HG03139 (cell line): ENCODE measurements around the gene LYPD6B.

ENCODE experiments used
- ATAC-seq: cut with Tn5 transposase; IDR thresholded peaks from one replicate; pipeline ENCODE4 v1.9.1; 2021; ENCODE audit not compliant: unreplicated experiment

LYPD6B gene

DNA sequence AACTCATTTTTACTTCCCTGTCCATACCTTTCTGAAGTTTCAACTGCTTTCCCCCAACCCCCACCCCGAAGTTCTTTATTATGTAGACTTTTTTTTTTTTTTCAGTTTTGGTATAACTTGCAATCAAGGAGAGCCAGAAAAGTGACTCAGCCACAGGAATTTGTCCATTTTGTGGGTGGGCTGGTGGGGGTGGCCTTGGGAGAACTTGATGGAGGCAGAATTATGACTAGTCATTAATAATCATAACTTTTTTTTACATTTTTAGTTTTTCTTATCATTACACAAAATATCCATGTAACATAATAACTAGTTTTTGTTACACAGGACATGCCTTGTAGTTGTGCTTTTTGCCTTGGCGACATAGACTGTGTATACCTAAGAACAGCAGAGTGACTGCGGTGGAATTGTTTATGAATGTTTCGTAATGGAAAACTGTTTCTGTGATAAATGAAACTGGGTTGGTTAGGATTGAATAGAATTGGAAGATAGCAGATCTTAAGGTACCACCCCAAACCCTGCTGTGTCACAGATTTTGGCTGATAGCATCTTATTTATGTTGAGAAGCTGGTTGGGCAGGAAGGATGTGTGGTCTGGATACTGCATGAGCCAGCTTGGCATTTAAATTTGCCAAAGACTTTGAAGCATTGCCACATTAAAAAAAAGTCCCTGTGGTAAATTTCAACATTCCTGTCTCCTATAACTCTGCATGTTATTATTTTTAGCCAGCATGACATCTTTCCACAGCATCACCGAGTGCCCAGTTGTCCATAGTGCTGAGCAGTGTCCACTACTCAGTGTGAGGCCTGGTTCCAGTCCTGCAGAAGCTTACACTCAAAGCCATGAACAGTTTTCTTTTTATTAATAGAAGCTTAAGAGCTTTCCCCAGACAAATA lies 30.7 kb downstream of the LYPD6B start:
- no peak for ATAC-seq

DNA sequence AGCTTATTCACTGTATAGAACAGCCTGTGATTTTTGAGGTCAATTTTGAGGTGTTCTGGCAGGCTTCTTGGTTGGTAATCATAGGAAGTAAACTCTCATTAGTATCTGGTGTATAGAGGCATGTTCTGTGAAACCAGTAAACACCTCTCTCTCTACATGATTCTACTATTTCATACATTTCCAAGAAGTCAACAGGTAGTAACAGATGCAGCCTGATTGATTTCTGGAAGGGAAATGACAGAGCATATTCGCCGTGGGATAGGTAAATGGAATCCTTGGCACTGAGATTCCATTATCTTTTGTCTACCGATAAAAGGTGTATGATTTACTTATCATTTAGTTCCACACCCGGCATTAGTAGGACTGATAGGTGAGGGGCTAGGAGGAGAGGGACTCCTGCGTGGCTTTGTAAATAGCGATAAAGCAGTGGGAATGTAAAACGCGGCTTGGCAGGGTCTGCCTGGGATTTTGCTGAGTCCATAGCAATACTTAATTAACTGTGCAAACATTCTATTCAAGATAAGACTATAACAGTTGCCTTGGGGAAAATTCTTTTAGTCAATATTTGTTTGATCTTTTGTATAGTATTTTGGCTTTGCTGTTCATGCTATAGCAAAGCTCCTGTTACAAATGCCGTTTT lies 32.3 kb downstream of the LYPD6B start:
- ATAC-seq = no peak

- ATAC-seq = no peak
These were observed 36.6 kb downstream of the LYPD6B start for GRCh38 chr2:149075105-149075504.

- ATAC-seq = no peak
These were observed 37.4 kb downstream of the LYPD6B start for GRCh38 chr2:149075853-149076252.

DNA sequence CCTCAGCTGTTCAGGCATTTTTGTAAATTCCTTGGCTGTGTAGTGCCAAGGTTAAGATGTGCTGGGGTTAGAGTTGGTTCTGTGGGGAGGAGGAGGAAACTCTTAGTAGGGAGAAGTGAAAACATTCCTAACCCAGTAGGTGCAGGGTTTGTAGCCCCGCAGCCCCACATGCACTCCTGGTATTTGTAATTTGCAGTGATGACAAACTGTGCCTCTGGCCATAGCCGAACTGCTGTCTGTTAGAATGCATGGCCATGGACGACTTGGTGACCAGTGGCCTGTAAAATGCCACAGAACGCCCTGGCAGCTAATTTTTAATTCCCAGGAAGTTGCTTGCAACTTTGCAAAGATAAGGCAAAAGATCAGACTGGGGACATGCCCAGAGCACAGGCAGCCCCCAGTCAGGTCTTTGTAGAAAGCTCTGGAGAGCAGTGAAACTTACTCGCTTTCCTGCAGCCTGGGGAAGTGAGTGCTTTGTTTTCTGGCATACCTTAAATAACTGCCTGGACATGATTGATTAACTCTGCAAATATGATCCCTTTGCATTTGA lies 38.4 kb downstream of the LYPD6B start:
- no peak for ATAC-seq

DNA sequence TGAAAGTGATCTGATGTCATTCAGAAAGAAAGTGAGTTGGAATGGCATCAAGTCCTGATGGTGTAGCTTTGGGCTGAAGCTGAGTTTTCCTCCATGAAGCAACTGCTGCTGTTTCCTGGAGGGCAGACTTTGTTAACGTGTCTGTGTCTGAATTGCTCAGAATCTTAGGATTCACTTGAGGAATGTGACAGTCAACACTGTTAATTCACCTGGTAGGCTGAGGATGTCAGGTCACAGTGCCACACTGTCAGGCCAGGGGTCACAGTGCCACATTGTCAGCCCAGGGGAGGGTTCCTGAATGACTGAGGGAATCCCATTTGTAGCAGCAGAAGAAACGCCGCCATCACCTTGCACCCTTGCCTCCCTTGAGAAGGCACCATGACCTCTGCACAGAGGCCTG lies 39.4 kb downstream of the LYPD6B start:
- no peak for ATAC-seq

DNA sequence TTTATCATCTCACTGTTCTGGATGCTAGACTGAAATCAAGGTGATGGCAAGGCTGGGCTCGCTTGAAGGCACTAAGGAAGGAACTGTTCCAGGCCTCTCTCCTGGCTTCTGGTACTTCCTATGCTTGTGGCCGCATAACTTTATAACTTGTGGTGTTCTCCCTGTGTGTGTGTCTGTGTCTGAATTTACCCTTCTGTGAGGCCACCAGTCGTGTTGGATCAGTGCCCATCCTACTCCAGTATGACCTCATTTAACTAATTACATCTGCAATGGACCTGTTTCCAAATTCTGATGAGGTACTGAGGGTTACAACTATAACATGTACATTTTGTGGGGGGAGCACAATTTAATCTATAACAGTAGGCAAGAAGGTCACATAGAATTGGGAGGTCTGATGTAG lies 41.6 kb downstream of the LYPD6B start:
- ATAC-seq = no peak

GRCh38 chr2:149080971-149081370 lies 42.5 kb downstream of the LYPD6B start:
- no peak for ATAC-seq

GRCh38 chr2:149082079-149082478 lies 43.6 kb downstream of the LYPD6B start:
- no peak for ATAC-seq

GRCh38 chr2:149082735-149083134 lies 44.2 kb downstream of the LYPD6B start:
- ATAC-seq = no peak

- no peak for ATAC-seq
These were observed 46.7 kb downstream of the LYPD6B start for GRCh38 chr2:149084924-149085795.

- no peak for ATAC-seq
These were observed 49.3 kb downstream of the LYPD6B start for GRCh38 chr2:149087751-149088150.

GRCh38 chr2:149089068-149089467 lies 50.6 kb downstream of the LYPD6B start:
- no peak for ATAC-seq

DNA sequence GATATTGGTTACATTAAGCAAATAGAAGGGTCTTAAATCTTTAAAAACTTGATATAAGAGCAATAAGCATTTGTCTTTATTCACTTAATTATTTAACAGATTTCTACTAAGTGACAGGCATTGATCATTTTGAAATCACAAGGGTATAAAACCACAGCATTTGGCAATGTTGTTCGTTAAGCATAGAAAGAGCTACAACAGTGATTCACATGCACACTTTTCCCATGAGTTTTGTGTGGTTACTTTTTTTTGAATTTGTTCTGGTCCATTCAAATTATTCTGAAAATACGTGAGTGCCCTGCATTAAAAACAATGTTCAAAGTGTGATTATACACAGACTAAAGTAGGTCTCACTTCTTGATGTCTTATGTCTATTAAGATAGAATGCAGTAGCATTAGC lies 52.2 kb downstream of the LYPD6B start:
- ATAC-seq = no peak

DNA sequence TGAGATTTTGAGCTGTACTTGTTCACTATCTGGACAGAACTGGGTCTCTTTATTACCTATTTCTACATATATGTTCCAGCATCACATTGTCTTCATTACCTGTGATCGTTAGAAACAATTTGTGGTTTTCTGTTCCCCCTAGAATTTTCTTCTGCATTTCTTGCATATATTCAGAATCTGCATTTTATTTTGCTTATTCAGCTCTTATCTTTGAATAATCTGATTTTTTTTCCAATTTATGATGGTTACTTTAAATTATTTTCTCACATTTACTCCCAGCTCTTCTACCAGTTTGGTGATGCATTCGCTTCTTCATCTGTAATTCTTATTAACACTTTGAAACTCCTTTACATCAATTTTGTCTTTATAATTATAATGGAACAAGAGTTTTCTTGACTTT lies 55.1 kb downstream of the LYPD6B start:
- no peak for ATAC-seq

- ATAC-seq = no peak
These were observed 55.9 kb downstream of the LYPD6B start for GRCh38 chr2:149094217-149095015.

DNA sequence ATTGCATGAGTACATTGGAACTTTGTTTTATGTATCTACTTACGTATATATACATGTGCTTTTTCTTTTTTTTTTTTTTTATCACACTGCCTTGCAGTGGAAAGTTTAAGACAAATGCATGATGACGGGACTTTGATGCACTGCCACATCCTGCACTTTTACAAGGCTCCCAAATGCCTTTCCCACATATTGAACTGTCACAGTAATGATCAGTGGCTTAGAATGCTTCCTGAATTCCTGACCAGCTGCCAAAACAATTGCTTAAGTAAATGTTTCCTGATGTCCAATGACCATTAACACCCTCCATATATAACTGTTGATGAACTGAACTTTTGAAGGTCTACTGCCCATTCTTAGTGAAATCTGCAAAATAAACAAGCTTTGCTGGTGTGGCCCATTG lies 60.2 kb downstream of the LYPD6B start:
- ATAC-seq = no peak

DNA sequence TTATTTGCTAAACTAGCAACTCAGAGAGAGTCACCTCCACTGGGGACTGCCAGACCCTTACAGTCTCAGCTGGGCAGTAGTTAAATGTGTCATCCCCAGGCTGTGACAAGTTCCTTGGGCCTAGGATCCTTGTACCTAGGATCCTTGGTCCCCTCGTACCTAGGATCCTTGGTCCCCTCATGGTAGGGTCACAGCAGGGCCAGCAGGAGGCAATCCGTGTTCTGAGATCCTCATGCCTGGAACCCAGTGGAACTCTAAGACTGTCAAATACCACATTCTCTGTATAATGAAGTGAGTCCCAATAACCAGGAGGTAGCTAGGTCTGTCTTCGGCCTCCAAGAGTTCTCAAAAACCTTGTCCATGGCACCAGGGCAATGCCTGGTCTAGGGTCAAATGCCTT lies 60.8 kb downstream of the LYPD6B start:
- no peak for ATAC-seq

DNA sequence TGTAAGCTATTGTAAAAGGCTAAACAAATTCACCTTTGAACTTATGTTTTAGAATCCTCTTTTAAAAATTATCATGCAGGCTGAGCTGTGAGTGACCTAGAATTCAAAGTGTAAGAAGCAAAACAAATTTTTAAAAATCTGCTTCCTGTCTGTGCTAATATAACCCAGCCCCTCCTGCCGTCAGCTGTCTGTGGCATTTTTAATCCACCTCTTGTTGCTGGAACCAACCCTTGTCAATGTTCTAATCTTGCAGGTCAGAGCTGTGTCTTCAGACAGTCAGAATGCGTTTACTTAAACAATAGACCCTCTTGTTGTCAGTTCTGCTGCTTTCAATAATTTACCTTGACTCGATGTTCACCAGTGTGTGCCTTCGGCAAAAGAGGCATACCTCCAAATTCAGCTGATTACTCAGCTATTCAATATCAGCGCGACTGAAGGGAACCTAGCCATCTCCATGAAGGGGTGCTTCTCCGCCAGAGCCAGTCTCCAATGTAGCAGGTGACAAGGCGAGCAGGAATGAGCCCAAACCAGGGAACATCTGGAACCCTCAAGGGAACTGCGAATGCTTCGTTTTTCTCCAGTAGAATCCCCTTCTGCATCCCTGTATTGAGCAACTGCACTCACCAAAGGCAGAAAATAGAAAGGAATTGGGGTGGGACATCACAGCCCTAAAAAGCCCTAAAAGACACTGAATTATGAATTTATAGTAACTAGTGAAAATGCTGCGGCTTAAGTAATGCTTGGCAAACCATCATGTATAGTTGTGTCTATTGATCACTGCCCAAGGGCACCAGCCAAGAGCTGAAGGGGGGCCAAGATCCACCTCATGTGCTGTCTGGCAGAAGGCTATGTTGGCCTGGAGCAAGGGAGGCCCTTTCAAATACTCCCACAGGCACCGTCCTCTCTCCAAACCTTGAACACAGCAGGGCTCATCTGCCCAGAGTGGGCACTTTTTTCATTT lies 62.5 kb downstream of the LYPD6B start:
- ATAC-seq = no peak
